GM23338 (cell line): ENCODE results near the gene ITPRIP. TPM values are rescaled to one million over a fixed set of nuclear protein-coding genes. Genes with fewer than 3 reads are reported as not detected.

Experiments
- ATAC-seq: fragments of 200-7000 bp; cut with Tn5 transposase; 3 replicates; pipeline ENCODE4 v1.9.1; 2020
- DNase-seq: peaks from one replicate; pipeline ENCODE4 v3.0.0-alpha.2; 2015; ENCODE audit warnings: low spot score
- H2AFZ ChIP-seq: fragments of 200-600 bp; sonication (generic); 2 replicates; pipeline ENCODE4 v1.8.0; 2016; ENCODE audit warnings: antibody characterized with exemption, mild to moderate bottlenecking, moderate library complexity
- H3F3A ChIP-seq: fragments of 200-600 bp; sonication (generic); replicated peaks from 2 replicates; pipeline ENCODE4 v1.8.0; 2017; ENCODE audit warnings: antibody characterized with exemption, mixed run types, low read depth
- H3K27ac ChIP-seq: fragments of 200-600 bp; sonication (generic); 2 replicates; pipeline ENCODE4 v1.6.1; 2016; ENCODE audit warnings: low read depth
- H3K27me3 ChIP-seq: fragments of 200-600 bp; sonication (generic); 2 replicates; pipeline ENCODE4 v1.8.0; 2016; ENCODE audit warnings: mild to moderate bottlenecking, mixed run types, moderate library complexity; ENCODE audit not compliant: insufficient read depth
- H3K36me3 ChIP-seq: fragments of 200-600 bp; sonication (generic); 2 replicates; pipeline ENCODE4 v1.8.0; 2016; ENCODE audit warnings: mild to moderate bottlenecking; ENCODE audit not compliant: insufficient read depth
- H3K4me1 ChIP-seq: fragments of 200-600 bp; sonication (generic); 2 replicates; pipeline ENCODE4 v1.8.0; 2016; ENCODE audit warnings: mild to moderate bottlenecking, moderate library complexity; ENCODE audit not compliant: insufficient read depth
- H3K4me2 ChIP-seq: fragments of 200-600 bp; sonication (generic); 2 replicates; pipeline ENCODE4 v1.7.1; 2017; ENCODE audit warnings: mixed run types
- H3K4me3 ChIP-seq: fragments of 200-600 bp; sonication (generic); 2 replicates; pipeline ENCODE4 v1.6.1; 2016; ENCODE audit warnings: mixed run types
- H3K79me2 ChIP-seq: fragments of 200-600 bp; sonication (generic); replicated peaks from 2 replicates; pipeline ENCODE4 v1.8.0; 2017; ENCODE audit warnings: mild to moderate bottlenecking; ENCODE audit not compliant: insufficient read depth
- H3K9me2 ChIP-seq: fragments of 200-600 bp; sonication (generic); 2 replicates; pipeline ENCODE4 v1.8.0; 2017; ENCODE audit not compliant: insufficient read depth
- H4K20me1 ChIP-seq: fragments of 200-600 bp; sonication (generic); replicated peaks from 2 replicates; pipeline ENCODE4 v1.8.0; 2017; ENCODE audit warnings: mild to moderate bottlenecking; ENCODE audit not compliant: insufficient read depth
- H3K27ac Mint-ChIP-seq: 2 replicates; pipeline ENCODE4 v1.8.0; 2020; ENCODE audit warnings: inconsistent platforms, mild to moderate bottlenecking, moderate library complexity, mixed read lengths
- H3K27me3 Mint-ChIP-seq: 3 replicates; pipeline ENCODE4 v1.8.0; 2022; ENCODE audit warnings: low read depth, mild to moderate bottlenecking, moderate library complexity, mixed read lengths, inconsistent platforms; ENCODE audit not compliant: insufficient read depth, poor library complexity
- H3K36me3 Mint-ChIP-seq: 3 replicates; pipeline ENCODE4 v1.8.0; 2021; ENCODE audit warnings: low read depth, mild to moderate bottlenecking, inconsistent platforms, moderate library complexity, mixed read lengths
- H3K4me1 Mint-ChIP-seq: 3 replicates; pipeline ENCODE4 v1.8.0; 2020; ENCODE audit warnings: mild to moderate bottlenecking, inconsistent platforms, mixed read lengths
- H3K4me3 Mint-ChIP-seq: 3 replicates; pipeline ENCODE4 v1.8.0; 2021; ENCODE audit warnings: moderate library complexity, mild to moderate bottlenecking, inconsistent platforms, mixed read lengths
- H3K9me3 Mint-ChIP-seq: 3 replicates; pipeline ENCODE4 v1.8.0; 2020; ENCODE audit warnings: moderate library complexity, mild to moderate bottlenecking, inconsistent platforms, mixed read lengths
- CREB1 ChIP-seq: fragments of 250-450 bp; sonication (Bioruptor Pico); IDR thresholded peaks from 2 replicates; pipeline ENCODE4 v1.5.0; 2020; ENCODE audit warnings: low read depth, mild to moderate bottlenecking, moderate library complexity
- ETS1 ChIP-seq: IDR thresholded peaks from 2 replicates; pipeline ENCODE4 v1.6.1; 2016; ENCODE audit warnings: antibody characterized with exemption
- EZH2 ChIP-seq: fragments of 200-600 bp; sonication (generic); IDR thresholded peaks from one replicate; pipeline ENCODE4 v1.8.0; 2017; ENCODE audit warnings: antibody characterized with exemption, mild to moderate bottlenecking, low read depth; ENCODE audit not compliant: unreplicated experiment
- POLR2AphosphoS5 ChIP-seq: IDR thresholded peaks from 2 replicates; pipeline ENCODE4 v1.6.1; 2016; ENCODE audit warnings: antibody characterized with exemption, low read depth
- REST ChIP-seq: IDR thresholded peaks from one replicate; pipeline ENCODE4 v1.6.1; 2018; ENCODE audit warnings: antibody characterized with exemption; ENCODE audit not compliant: unreplicated experiment
- ZNF114 ChIP-seq: fragments of 250-450 bp; sonication (Bioruptor Pico); IDR thresholded peaks from 2 replicates; pipeline ENCODE4 v1.5.0; 2020; ENCODE audit warnings: mild to moderate bottlenecking, moderate library complexity
- ZNF331 ChIP-seq: fragments of 250-450 bp; sonication (Bioruptor Pico); IDR thresholded peaks from 2 replicates; pipeline ENCODE4 v1.5.0; 2020; ENCODE audit warnings: low read depth, mild to moderate bottlenecking, moderate library complexity
- ZNF462 ChIP-seq: fragments of 250-450 bp; sonication (Bioruptor Pico); IDR thresholded peaks from 2 replicates; pipeline ENCODE4 v1.5.0; 2020; ENCODE audit warnings: mild to moderate bottlenecking, moderate library complexity
- polyA plus RNA-seq: library from polyadenylated mRNA; unstranded; fragments of >200 nt; fragmentation: Nextera tagmentation; extraction: Ambion mirVana; gene quantifications from 2 replicates; pipeline ENCODE4 v1.2.1, GENCODE V29; 2016
- total RNA-seq: library from RNA; depleted of rRNA; stranded (reverse); fragments of >200 nt; shearing (Covaris generic); gene quantifications from 2 replicates; pipeline ENCODE4 v1.2.3, GENCODE V29; 2014

ITPRIP gene
- total and polyA plus RNA-seq, 2 experiments from 2014 or later = 6.9 to 15.2 TPM

GRCh38 chr10:104296687-104297436 is 41.4 kb downstream of the ITPRIP start (continued):
- TF ChIP-seq REST (no peak), POLR2AphosphoS5 (no peak), ZNF114 (CRISPR knock-in tag) (no peak), ETS1 (no peak), EZH2 (no peak), CREB1 (CRISPR knock-in tag) (no peak)

GRCh38 chr10:104293781-104294321 is 44.4 kb downstream of the ITPRIP start:
- Histone ChIP-seq H3K36me3 (no peaks in the 10 kb centered on the region), H3K79me2 (no peaks in the 10 kb centered on the region), H2AFZ (no peak overlapping the region), H3K4me2 (no peak overlapping the region), H3K27ac (no peak overlapping the region), H4K20me1 (no peaks in the 10 kb centered on the region), H3K4me3 (no peak overlapping the region), H3F3A (0 out of 2 replicates have a peak, but pooled peaks cover 4% of the 10 kb centered on the region), H3K4me1 (peaks cover 9% of the 10 kb centered on the region), H3K27me3 (no peaks in the 10 kb centered on the region), H3K9me2 (no peaks in the 10 kb centered on the region)
- peaks cover 20% of the 10 kb centered on the region for H3K4me1 Mint-ChIP-seq
- peaks cover 6% of the 10 kb centered on the region for H3K27me3 Mint-ChIP-seq
- ATAC-seq (no peak), DNase-seq (no peak)
- no peak overlapping the region for H3K4me3 Mint-ChIP-seq
- no peaks in the 10 kb centered on the region; the same call in 2 of the 3 replicates for H3K36me3 Mint-ChIP-seq
- no peaks in the 10 kb centered on the region for H3K9me3 Mint-ChIP-seq
- no peak overlapping the region for H3K27ac Mint-ChIP-seq
- TF ChIP-seq EZH2 = no peak
- TF ChIP-seq REST = no peak
- TF ChIP-seq ZNF462 = no peak
- no peak for TF ChIP-seq ZNF114 (CRISPR knock-in tag)
- TF ChIP-seq ZNF331 (CRISPR knock-in tag) = no peak
- TF ChIP-seq POLR2AphosphoS5 = no peak
